HCT116 (cell line): ENCODE data around the gene FAM117A. TPM values are rescaled to one million over a fixed set of nuclear protein-coding genes. Genes with fewer than 3 reads are reported as not detected.

ENCODE experiments used
- ATAC-seq: fragments of 200-7000 bp; cut with Tn5 transposase; 2 replicates; pipeline ENCODE4 v1.9.1; 2020; ENCODE audit warnings: mild to moderate bottlenecking, moderate library complexity
- BruUV-seq: library from RNA; stranded (reverse); fragments of 400-500 nt; replicated peaks from 2 replicates; lab custom pipeline; 2021; lab: Mats Ljungman, UMichigan
- CTCF ChIA-PET: fragments of 300-600 bp; sonication (Branson Sonifier 250); formaldehyde crosslinking; loops from one replicate; lab custom pipeline; 2021; ENCODE audit warnings: antibody characterized with exemption; lab: Charles Lee
- POLR2A ChIA-PET: fragments of 300-600, 350-600 bp; sonication (Branson Sonifier 250); formaldehyde crosslinking; loops from one replicate; lab custom pipeline; 2021; ENCODE audit warnings: antibody characterized with exemption; lab: Charles Lee
- RAD21 ChIA-PET, 2 experiments: fragments of 300-600 bp; sonication (Branson Sonifier 250); formaldehyde crosslinking; loops; one replicate each; lab custom pipeline; 2023; ENCODE audit warnings: low total read pairs in 2 of 2; ENCODE audit not compliant: uncharacterized antibody in 2 of 2, unreplicated experiment in 2 of 2, low non-redundant PET in 1 of 2; lab: Charles Lee
- DNase-seq: peaks from one replicate; pipeline ENCODE4 v3.0.0-alpha.2; 2010; ENCODE audit warnings: low read depth, low spot score
- H2AFZ ChIP-seq: fragments of 200-600 bp; shearing (Covaris generic), sonication (generic); 2 replicates; pipeline ENCODE4 v1.6.1; 2017; ENCODE audit warnings: low read depth, mixed run types, mixed read lengths, antibody characterized with exemption, low read length; ENCODE audit not compliant: poor library complexity, severe bottlenecking
- H3K27ac ChIP-seq: 2 replicates; pipeline ENCODE4 v1.5.1; 2012; ENCODE audit warnings: low read depth, low read length
- H3K27me3 ChIP-seq: fragments of 200-600 bp; sonication (generic); 2 replicates; pipeline ENCODE4 v1.6.1; 2016; ENCODE audit warnings: mixed run types, low read length, mixed read lengths; ENCODE audit not compliant: insufficient read depth
- H3K36me3 ChIP-seq, 2 experiments: fragments of 200-500 bp in 1 of 2; fragments of 200-600 bp in 1 of 2; sonication (Bioruptor generic) in 1 of 2; sonication (generic) in 1 of 2; 2 replicates each; pipeline versions ENCODE4 v1.5.1 to v1.6.1; 2014 to 2016; ENCODE audit warnings: low read length in 2 of 2, inconsistent platforms in 1 of 2, mixed read lengths in 1 of 2, mixed run types in 1 of 2; ENCODE audit not compliant: insufficient read depth in 2 of 2, control insufficient read depth in 1 of 2
- H3K4me1 ChIP-seq, 2 experiments: fragments of 200-600 bp in 1 of 2; sonication (generic) in 1 of 2; 2 replicates each; pipeline versions ENCODE4 v1.5.1 to v1.6.1; 2012 to 2017; ENCODE audit warnings: low read length in 2 of 2, inconsistent platforms in 1 of 2, mild to moderate bottlenecking in 1 of 2, mixed read lengths in 1 of 2, mixed run types in 1 of 2, moderate library complexity in 1 of 2; ENCODE audit not compliant: insufficient read depth in 2 of 2, control insufficient read depth in 1 of 2
- H3K4me2 ChIP-seq: fragments of 200-600 bp; sonication (generic); 2 replicates; pipeline ENCODE4 v1.6.1; 2017; ENCODE audit warnings: mixed run types, low read length, mixed read lengths
- H3K4me3 ChIP-seq, 2 experiments: fragments of 200-600 bp in 1 of 2; sonication (generic) in 1 of 2; replicated peaks in 1 of 2; 2 replicates each; pipeline ENCODE4 v1.5.1; 2011 to 2016; ENCODE audit warnings: low read length in 2 of 2, control low read depth in 1 of 2, low read depth in 1 of 2, mild to moderate bottlenecking in 1 of 2, mixed read lengths in 1 of 2, mixed run types in 1 of 2
- H3K79me2 ChIP-seq: fragments of 200-600 bp; sonication (generic); 2 replicates; pipeline ENCODE4 v1.6.1; 2017; ENCODE audit warnings: mild to moderate bottlenecking, mixed run types, low read length, moderate library complexity, mixed read lengths; ENCODE audit not compliant: insufficient read depth
- H3K9ac ChIP-seq: fragments of 200-600 bp; sonication (generic); 2 replicates; pipeline ENCODE4 v1.6.1; 2016; ENCODE audit warnings: low read length, mixed read lengths
- H3K9me2 ChIP-seq: fragments of 200-600 bp; sonication (generic), shearing (Covaris generic); 2 replicates; pipeline ENCODE4 v1.6.1; 2017; ENCODE audit warnings: mixed run types, mild to moderate bottlenecking, moderate library complexity; ENCODE audit not compliant: insufficient read depth
- H3K9me3 ChIP-seq, 2 experiments: fragments of 200-500 bp in 1 of 2; fragments of 200-600 bp in 1 of 2; sonication (Bioruptor generic) in 1 of 2; sonication (generic) in 1 of 2; 2 replicates each; pipeline ENCODE4 v1.6.1; 2014 to 2017; ENCODE audit warnings: low read length in 2 of 2, mixed read lengths in 2 of 2, inconsistent platforms in 1 of 2, low read depth in 1 of 2, mild to moderate bottlenecking in 1 of 2, mixed run types in 1 of 2, moderate library complexity in 1 of 2; ENCODE audit not compliant: control insufficient read depth in 1 of 2, insufficient read depth in 1 of 2
- H4K20me1 ChIP-seq: fragments of 200-600 bp; sonication (generic), shearing (Covaris generic); 2 replicates; pipeline ENCODE4 v1.6.1; 2017; ENCODE audit warnings: mixed run types, mild to moderate bottlenecking, moderate library complexity; ENCODE audit not compliant: insufficient read depth
- EGR1 ChIP-seq: IDR thresholded peaks from 2 replicates; pipeline ENCODE4 v1.6.1; 2012; ENCODE audit warnings: low read depth
- ELF1 ChIP-seq: IDR thresholded peaks from 2 replicates; pipeline ENCODE4 v1.6.1; 2012; ENCODE audit warnings: low read depth, borderline replicate concordance
- EZH2phosphoT487 ChIP-seq: fragments of 200-600 bp; IDR thresholded peaks from 2 replicates; pipeline ENCODE4 v1.6.1; 2018; ENCODE audit warnings: antibody characterized with exemption, borderline replicate concordance
- FOSL1 ChIP-seq: IDR thresholded peaks from 2 replicates; pipeline ENCODE4 v1.6.1; 2012; ENCODE audit warnings: low read depth
- JUND ChIP-seq: IDR thresholded peaks from 2 replicates; pipeline ENCODE4 v1.6.1; 2012
- POLR2A ChIP-seq: IDR thresholded peaks from 2 replicates; pipeline ENCODE4 v1.7.0; 2011; ENCODE audit warnings: borderline replicate concordance; ENCODE audit not compliant: insufficient read depth, insufficient read length; ENCODE audit errors: extremely low read depth
- POLR2AphosphoS5 ChIP-seq: IDR thresholded peaks from 2 replicates; pipeline ENCODE4 v1.6.1; 2011; ENCODE audit warnings: mild to moderate bottlenecking, low read depth, low read length, moderate library complexity
- SIN3A ChIP-seq: IDR thresholded peaks from 2 replicates; pipeline ENCODE4 v1.6.1; 2012; ENCODE audit warnings: low read depth
- SP1 ChIP-seq: IDR thresholded peaks from 2 replicates; pipeline ENCODE4 v1.6.1; 2012; ENCODE audit warnings: low read depth
- SRF ChIP-seq: IDR thresholded peaks from 2 replicates; pipeline ENCODE4 v1.6.1; 2012; ENCODE audit warnings: low read depth
- TCF7L2 ChIP-seq: IDR thresholded peaks from 2 replicates; pipeline ENCODE4 v1.7.0; 2011; ENCODE audit warnings: borderline replicate concordance, inconsistent platforms; ENCODE audit not compliant: insufficient read depth, insufficient read length; ENCODE audit errors: extremely low read depth
- ZFX ChIP-seq: fragments of 450-650 bp; IDR thresholded peaks from 2 replicates; pipeline ENCODE4 v1.6.1; 2017
- intact Hi-C: fragments of 100-400 bp; cut with micrococcal nuclease; formaldehyde crosslinking; loops from 2 replicates; pipeline ENCODE4 v1.10.0; 2022
- total RNA-seq: library from RNA; stranded (reverse); gene quantifications from one replicate; pipeline ENCODE4 v1.2.1, GENCODE V29; 2021; ENCODE audit not compliant: unreplicated experiment
- TF ChIP-seq, protein P1 (sequence below), 3 experiments: fragments of 200-600 bp in 1 of 3; sonication (generic) in 1 of 3; IDR thresholded peaks in 2 of 3; conservative IDR thresholded peaks in 1 of 3; 2 replicates each; pipeline ENCODE4 v1.5.1; 2012 to 2017; ENCODE audit warnings: low read depth in 2 of 3, low read length in 2 of 3, antibody characterized with exemption in 1 of 3, borderline replicate concordance in 1 of 3, control low read depth in 1 of 3, mild to moderate bottlenecking in 1 of 3, mixed read lengths in 1 of 3, mixed run types in 1 of 3, moderate library complexity in 1 of 3; ENCODE audit not compliant: insufficient read depth in 1 of 3
- TF ChIP-seq, protein P2 (sequence below): IDR thresholded peaks from 2 replicates; pipeline ENCODE4 v1.6.1; 2012
- TF ChIP-seq, protein P3 (sequence below): IDR thresholded peaks from 2 replicates; pipeline ENCODE4 v1.6.1; 2011; ENCODE audit warnings: mild to moderate bottlenecking, low read length, moderate library complexity; ENCODE audit not compliant: insufficient replicate concordance; ENCODE audit errors: extremely low read depth

Gene FAM117A
- total RNA-seq, 1 experiment from 2014 or later = 12.8 TPM

GRCh38 chr17:49734515-49735490 lies 29.1 kb downstream of the FAM117A start:
- no peak for ATAC-seq
- CTCF ChIA-PET = no interaction called here
- no peak for DNase-seq

GRCh38 chr17:49731435-49731831 lies 32.5 kb downstream of the FAM117A start:
- Histone ChIP-seq H3K4me3 (no peak overlapping the region), H3K9me3 (no peaks in the 10 kb centered on the region), H3K9me2 (no peaks in the 10 kb centered on the region), H3K36me3 (no peaks in the 10 kb centered on the region), H3K9ac (no peak overlapping the region), H4K20me1 (no peaks in the 10 kb centered on the region), H3K27me3 (no peaks in the 10 kb centered on the region), H2AFZ (no peak overlapping the region), H3K4me2 (no peak overlapping the region), H3K79me2 (no peaks in the 10 kb centered on the region), H3K4me1 (no peaks in the 10 kb centered on the region), H3K27ac (no peak overlapping the region)
- TF ChIP-seq POLR2AphosphoS5 (no peak), ELF1 (no peak), EZH2phosphoT487 (no peak), SIN3A (no peak), SP1 (no peak), POLR2A (no peak), EGR1 (no peak), JUND (no peak), FOSL1 (no peak), ZFX (no peak), SRF (no peak)
- TF ChIP-seq, protein P1, sequence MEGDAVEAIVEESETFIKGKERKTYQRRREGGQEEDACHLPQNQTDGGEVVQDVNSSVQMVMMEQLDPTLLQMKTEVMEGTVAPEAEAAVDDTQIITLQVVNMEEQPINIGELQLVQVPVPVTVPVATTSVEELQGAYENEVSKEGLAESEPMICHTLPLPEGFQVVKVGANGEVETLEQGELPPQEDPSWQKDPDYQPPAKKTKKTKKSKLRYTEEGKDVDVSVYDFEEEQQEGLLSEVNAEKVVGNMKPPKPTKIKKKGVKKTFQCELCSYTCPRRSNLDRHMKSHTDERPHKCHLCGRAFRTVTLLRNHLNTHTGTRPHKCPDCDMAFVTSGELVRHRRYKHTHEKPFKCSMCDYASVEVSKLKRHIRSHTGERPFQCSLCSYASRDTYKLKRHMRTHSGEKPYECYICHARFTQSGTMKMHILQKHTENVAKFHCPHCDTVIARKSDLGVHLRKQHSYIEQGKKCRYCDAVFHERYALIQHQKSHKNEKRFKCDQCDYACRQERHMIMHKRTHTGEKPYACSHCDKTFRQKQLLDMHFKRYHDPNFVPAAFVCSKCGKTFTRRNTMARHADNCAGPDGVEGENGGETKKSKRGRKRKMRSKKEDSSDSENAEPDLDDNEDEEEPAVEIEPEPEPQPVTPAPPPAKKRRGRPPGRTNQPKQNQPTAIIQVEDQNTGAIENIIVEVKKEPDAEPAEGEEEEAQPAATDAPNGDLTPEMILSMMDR (IDR thresholded peaks at IDR 0.05 in 2 of 3, conservative IDR thresholded peaks at IDR 0.05 in 1 of 3; ENCODE audit: borderline replicate concordance in 1 of 3, insufficient read depth in 1 of 3, low read depth in 2 of 3, low read length in 2 of 3) = no peak
- TF ChIP-seq, protein P2, sequence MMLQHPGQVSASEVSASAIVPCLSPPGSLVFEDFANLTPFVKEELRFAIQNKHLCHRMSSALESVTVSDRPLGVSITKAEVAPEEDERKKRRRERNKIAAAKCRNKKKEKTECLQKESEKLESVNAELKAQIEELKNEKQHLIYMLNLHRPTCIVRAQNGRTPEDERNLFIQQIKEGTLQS = no peak
- ATAC-seq (no peak), DNase-seq (no peak)
- BruUV-seq = no TSS peak
- intact Hi-C loops = no loop called here
- ChIA-PET RAD21 (no interaction called here), CTCF (no interaction called here), POLR2A (no interaction called here)

More at GRCh38 chr17:49734515-49735490, 29.1 kb downstream of the FAM117A start:
- no peaks in the 10 kb centered on the region for H4K20me1 ChIP-seq
- no peaks in the 10 kb centered on the region for H3K27me3 ChIP-seq
- H3K4me3 ChIP-seq = no peak overlapping the region
- ChIA-PET POLR2A (no interaction called here), RAD21 (no interaction called here)
- H2AFZ ChIP-seq = no peak overlapping the region
- H3K4me1 ChIP-seq = no peaks in the 10 kb centered on the region
- H3K36me3 ChIP-seq = no peaks in the 10 kb centered on the region
- H3K9me3 ChIP-seq = no peaks in the 10 kb centered on the region
- no peak overlapping the region for H3K4me2 ChIP-seq
- no peaks in the 10 kb centered on the region for H3K79me2 ChIP-seq
- no peak overlapping the region for H3K27ac ChIP-seq
- H3K9me2 ChIP-seq = no peaks in the 10 kb centered on the region
- no peak for TF ChIP-seq TCF7L2
- TF ChIP-seq, protein P3, sequence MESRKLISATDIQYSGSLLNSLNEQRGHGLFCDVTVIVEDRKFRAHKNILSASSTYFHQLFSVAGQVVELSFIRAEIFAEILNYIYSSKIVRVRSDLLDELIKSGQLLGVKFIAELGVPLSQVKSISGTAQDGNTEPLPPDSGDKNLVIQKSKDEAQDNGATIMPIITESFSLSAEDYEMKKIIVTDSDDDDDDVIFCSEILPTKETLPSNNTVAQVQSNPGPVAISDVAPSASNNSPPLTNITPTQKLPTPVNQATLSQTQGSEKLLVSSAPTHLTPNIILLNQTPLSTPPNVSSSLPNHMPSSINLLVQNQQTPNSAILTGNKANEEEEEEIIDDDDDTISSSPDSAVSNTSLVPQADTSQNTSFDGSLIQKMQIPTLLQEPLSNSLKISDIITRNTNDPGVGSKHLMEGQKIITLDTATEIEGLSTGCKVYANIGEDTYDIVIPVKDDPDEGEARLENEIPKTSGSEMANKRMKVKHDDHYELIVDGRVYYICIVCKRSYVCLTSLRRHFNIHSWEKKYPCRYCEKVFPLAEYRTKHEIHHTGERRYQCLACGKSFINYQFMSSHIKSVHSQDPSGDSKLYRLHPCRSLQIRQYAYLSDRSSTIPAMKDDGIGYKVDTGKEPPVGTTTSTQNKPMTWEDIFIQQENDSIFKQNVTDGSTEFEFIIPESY = no peak
- no peak for TF ChIP-seq SIN3A
- no peak for TF ChIP-seq POLR2A
- TF ChIP-seq, all 23 proteins: peak for 0
- no peak overlapping the region for H3K9ac ChIP-seq
- intact Hi-C loops = no loop called here
- BruUV-seq = no TSS peak
